ENCODE data around the gene LCA5L.
A peak's percentile ranks its signal among the peaks of the same experiment; 100 is the strongest.
"Not testable (repeated sequence)": the region's sequence is repeated elsewhere in the genome, so short reads cannot be mapped to it uniquely, and the experiment has no call there.

Gene LCA5L

DNA sequence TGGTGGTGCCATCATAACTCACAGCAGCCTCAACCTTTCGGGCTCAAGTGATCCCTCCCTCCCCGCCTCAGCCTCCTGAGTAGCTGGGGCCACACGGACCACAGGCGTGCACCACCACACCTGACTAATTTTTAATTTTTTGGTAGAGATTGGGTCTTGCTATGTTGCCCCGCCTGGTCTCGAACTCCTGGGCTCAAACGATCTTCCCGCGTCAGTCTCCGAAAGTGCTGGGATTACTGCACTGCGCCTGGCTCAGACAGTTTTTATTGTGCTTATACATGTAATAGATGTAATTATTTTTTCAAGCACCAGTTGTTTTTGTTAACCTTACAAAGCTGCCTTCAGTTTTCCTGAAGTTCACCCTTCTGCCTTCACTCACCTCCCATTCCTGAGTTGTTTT is 58.7 kb downstream of the LCA5L start:
- no peak for DNase-seq

DNA sequence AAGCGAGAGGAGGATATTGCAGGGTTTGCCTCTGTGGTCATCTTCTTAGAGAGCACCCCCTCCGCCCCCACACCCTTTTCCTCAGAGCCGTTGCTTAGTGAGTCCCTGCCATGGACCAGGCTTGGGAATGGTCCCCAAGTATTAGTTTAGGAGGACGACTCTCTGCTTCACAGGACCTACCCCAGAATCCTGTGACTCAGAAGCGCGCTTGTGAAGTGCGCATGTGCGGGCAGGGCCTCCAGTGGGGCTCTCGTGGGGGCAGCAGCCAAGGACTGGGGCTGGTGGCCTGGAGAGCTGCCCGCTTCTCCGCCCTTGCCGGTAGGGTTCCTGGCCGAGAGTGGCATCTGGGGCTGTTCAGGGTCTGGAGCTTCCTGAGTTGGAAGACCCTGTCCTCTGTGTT is 59.4 kb downstream of the LCA5L start:
- no peak for DNase-seq

DNA sequence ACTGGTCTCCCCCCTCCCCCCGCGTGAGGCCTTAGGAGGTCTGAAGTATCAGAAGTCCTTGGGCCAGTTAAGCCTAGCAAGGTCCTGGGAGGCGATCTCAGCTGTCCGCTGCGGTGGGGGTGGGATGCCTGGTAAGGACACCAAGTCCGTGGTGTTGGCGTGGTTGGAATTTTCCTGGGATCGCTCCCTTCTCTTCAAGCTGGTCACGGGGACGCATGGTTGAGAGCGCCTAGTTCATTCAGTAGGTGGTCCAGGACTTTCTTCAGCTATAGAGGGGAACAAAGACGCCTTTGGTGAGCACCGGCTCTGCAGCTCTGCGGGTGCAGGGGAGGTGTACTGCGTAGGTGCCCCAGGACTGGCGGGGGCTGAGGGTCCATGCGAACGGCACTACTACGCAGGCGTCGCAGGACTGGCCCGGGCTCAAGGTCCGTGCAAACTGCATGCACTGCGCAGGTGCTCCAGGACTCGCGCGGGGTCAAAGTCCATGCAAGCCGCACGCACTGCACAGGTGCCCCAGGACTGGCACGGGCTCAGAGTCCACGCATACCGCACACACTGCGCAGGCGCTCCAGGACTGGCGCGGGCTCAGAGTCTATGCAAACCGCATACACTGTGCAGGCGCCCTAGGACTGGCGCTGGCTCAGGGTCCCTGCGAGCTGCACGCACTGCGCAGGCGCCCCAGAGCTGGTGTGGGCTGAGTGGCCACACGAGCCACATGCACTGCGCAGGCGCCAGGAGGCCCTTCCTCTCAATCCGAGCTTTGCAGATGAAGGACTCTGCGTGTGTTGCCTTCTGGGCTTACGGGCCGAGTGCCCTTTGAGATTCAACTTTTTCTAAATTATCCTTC is 60.1 kb downstream of the LCA5L start:
- peak; percentile 17 for DNase-seq

DNA sequence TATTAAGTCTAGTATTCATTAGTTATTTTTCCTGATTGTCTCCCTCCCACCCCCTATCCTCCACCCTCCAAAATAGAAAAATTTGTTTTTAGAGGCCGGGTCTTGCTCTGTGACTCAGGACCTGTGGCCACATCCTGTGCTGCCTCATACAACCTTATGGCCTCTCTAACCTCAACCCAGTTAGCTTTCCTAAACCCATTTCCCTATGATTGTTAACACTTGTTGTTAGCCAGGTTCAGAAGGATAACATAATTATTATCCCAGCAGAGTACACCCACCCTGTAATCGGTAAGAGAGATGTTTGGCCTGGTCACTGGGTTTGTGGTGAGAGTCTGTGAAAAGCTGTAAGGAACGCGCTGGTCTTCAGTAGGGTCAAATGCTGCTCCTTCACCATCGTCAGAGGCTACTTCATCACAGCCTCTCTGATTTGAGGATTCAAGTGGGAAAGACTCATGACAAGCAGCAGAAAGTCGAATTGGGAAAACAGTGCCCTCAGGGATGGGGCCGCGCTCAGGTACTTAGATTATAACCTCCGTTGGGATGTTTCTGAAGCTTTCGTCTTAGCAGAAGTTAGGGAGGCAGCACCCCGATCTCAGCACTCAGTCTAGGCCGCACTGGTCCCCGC is 60.8 kb downstream of the LCA5L start:
- DNase-seq: no peak

DNA sequence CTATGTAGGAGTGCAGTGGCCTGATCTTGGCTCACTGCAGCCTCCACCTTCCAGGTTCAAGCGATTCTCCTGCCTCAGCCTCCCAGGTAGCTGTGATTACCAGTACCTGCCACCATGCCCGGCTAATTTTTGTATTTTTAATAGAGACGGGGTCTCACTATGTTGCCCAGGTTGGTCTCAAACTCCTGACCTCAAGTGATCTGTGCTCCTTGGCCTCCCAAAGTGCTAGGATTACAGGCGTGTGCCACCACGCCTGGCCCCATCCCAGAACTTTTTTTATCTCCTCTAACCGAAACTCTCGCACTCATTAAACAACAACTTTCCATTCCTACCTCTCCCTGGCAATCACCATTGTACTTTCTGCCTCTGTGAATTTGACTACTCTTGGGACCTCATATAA is 63.5 kb downstream of the LCA5L start:
- not testable (repeated sequence) for DNase-seq

DNA sequence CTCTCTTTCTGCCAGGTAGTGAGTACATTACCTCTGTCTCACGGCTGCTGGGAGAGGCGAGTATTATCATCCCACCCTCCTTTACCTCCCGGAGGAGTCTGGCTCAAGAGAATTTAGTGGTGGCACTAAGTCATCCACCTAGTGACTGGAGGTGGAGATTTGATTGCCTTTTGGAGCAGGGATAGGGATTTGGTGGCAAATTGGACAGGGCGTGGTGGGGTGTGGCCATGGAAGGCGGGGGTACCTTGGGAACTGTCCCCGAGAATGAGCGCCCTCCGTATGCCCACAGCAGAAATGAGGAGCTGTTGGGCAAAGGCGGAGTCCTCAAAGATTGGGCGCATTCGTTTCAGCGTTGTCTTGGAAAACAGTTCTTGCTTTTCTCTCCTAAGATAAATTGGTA is 64.6 kb downstream of the LCA5L start:
- no peak for DNase-seq

DNA sequence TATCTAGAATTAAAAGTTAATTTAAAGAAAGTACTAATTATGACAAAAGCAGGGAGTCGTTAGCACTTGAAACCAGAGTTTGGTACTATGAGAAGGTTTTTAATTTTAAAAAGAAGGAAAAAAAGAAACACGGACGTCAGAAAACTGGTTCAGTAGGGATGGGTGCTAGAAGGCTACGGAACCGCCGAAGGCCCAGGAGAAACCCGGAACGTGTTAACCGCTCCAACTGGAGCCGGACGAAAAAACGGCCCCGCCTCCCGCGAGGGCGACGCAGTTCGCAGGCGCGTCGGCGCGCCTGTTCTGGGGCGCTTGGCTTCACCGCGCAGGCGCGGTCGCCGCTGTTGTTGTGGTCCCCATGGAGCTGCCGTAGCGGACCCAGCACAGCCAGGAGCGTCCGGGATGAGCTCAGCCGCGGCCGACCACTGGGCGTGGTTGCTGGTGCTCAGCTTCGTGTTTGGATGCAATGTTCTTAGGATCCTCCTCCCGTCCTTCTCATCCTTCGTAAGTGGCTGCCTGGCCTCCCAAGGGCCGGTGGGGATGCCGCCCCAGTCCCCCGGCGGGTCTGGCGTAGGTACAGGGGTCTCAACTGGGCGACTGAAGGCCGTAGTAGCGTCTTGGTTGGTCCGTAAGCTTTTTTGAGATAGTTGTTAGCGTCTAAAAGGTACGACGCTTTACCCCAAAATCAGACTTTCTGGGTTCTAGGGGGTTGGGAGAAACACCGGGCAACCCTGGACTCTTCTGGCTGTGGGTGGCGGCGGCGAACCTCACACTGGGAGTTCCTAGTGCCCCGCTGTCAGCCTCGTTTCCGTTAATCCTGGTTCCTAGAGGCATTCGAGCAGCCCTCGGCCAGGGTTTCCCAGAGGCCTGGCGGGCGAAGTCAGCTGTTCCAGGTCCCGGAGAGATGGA is 65.3 kb downstream of the LCA5L start:
- peak; percentile 87 for DNase-seq

DNA sequence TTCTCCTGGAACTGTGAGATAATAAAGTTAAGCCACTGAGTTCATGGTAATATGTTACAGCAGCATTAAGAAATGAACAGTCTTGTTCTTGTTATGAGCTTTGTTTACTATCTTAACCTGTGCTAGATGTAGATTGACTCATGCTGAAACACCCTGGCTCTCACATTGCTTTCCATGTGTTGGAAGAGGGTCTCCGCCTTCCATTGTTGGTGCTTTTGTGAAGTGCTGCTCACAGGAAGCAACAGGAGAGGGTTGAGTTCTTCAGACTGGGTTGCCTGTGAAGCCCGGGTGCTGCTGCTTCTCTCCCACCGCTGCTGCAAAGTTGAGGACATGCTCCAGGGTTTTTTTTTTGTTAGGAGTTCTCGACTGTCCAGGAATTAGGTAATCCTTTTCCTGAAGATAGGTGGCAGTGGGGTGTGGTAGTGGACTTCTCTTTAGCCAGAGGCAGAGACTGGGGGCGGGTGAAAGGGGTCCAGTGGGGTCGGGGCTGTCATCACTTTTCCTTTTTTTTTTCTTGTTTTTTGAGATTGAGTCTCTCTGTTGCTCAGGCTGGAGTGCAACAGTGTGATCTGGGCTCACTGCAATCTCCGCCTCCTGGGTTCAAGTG is 68.0 kb downstream of the LCA5L start:
- DNase-seq: no peak

DNA sequence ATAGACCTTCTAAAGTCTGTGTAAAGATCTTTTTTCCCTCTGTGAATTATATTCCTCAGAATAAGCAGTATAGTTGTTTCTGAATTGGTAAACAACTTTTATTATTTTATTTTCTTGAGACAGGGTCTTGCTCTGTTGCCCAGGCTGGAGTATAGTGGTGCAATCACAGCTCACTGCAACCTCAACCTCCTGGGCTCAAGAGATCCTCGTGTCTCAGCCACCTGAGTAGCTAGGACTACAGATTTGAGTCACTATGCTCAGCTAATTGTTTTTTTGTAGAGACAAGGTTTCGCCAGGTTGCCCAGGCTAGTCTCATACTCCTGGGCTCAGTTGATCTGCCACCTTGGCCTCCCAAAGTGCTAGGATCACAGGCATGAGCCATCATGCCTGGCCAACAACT is 70.1 kb downstream of the LCA5L start:
- no peak for DNase-seq

DNA sequence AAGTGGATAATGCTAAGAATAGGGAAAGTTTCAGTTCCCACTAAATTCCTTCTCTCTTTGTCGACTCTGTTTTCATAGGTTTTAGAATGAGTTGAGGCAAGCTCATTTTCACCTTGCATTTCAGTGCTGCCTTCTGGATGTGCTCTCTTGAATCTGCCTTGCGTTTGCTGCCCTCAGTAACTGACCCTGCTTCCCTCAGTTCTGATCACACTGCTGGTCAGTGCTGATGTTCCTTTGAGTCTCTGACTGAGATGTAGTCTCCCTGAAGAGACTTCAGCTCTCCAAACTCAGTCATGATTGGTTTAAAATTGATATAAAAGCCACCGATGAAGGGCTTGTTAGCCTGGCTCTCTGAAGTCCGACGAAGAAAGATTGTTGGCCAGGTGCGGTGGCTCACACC is 71.5 kb downstream of the LCA5L start:
- no peak for DNase-seq

DNA sequence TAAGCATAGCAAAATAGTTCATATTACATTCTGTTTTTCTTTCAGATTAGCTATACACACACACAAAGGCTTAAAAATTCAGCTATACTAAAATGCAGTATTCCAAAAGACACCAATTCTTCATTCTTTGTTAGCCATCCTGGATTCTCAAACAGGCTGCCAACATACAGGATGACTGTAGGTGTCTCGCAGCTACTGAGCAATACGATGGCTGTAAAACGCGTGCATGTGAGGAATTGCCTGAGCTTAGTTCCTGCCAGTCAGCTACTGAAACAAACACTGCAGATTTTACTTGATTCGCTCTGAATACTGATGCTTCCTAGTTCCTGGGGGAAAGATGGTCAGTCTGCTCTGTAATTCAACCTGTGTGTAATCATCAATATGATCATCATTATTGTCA is 71.9 kb downstream of the LCA5L start:
- DNase-seq: no peak

DNA sequence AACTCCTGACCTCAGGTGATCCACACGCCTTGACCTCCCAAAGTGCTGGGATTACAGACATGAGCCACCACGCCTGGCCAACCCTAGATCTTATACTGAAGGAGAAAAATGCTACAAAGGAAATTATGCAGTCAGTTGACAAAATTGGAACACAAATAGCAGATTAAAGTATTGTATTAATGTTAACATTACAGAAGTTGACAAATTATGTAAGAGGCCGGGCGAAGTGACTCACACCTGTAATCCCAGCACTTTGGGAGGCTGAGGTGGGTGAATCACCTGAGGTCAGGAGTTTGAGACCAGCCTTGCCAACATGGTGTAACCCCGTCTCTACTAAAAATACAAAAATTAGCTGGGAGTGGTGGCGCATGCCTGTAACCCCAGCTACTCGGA is 75.7 kb downstream of the LCA5L start:
- DNase-seq: not testable (repeated sequence)

DNA sequence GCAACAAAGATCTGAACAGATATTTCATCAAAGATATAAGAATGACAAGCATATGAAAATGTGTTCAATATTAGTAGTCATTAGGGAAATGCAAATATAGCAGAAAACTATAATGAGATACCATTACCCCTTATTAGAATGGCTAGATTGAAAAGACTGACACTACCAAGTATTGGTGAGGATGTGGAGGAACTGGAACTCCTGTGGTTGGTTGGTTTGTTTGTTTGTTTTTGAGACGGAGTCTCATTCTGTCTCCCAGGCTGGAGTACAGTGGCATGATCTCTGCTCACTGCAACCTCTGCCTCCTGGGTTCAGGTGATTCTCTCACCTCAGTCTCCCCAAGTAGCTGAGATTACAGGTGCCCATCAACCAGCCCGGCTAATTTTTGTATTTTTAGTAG is 77.8 kb downstream of the LCA5L start:
- DNase-seq: no peak

DNA sequence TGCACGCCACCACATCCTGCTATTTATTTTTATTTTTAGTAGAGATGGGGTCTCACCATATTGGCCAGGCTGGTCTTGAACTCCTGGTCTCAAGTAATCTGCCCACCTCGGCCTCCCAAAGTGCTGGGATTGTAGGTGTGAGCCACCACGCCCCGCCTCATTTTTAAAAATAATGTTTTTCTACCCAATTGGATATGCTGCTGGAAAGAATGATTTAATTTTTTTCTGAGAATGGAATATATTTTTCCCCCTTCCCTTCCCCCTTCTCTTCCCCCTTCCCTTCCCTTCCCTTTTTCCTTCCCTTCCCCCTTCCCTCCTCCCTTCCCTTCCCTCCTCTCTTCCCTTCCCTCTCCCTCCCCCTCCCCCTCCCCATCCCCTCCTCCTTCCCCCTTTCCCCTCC is 79.0 kb downstream of the LCA5L start:
- no peak for DNase-seq

DNA sequence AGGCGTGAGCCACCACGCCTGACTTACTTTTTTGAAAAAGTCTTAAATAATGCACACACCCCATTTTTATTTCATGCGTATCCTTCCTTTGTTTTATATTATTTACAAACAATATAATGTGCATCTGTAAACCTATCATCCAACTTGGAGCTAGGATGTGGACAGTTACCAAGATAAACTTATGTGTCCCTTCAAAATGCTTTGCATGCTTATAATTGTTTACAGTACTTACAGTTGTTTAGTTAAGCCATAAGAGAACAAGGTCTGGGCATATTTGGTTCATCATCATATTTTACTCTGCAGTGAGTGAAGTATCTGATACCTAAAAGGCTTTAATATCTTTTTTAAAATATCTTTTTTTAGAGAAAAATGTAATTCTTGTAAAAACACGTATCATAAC is 80.6 kb downstream of the LCA5L start:
- DNase-seq: no peak

DNA sequence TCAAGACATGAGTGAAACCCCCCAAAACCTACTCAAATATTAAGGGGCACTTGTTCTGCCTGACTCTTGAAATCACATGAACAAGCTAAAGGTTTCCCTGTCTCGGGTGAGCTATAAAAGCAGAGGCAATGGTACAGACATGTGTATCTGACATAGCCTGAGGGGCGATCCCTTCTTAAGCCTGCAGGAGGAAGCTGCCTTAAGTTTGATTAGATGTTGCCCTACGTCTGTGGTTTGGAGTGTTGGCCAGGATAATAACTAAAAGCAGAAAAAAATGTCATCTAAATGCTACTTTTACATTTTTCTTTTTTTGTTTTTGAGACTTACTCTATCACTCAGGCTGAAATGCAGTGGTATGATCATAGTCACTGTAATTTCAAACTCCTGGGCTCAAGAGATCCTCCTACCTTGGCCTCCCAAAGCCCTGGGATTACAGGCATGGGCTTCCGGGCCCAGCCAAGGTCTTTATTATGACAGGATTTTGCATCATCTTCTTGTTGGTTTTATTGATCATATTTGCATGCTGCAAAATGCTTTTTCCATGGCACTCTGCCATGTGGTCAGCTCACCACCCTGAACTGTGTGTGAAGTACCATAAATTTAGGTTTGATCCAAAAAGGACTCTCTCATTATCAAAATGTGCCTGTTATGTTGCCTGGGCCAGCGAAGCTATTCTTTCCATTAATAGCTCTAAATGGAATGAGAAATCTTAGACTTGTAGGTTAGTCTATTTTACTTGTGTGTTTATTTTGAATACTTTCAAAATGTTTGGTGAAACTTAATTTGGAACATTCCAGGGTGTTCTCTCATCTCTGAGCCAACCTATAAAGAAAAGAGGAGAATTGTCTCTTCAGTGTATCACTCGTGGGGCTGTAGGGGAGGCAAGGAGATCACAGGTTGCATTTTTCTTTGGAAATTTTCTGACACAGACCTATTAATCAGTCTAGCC is 81.7 kb downstream of the LCA5L start:
- DNase-seq: no peak

DNA sequence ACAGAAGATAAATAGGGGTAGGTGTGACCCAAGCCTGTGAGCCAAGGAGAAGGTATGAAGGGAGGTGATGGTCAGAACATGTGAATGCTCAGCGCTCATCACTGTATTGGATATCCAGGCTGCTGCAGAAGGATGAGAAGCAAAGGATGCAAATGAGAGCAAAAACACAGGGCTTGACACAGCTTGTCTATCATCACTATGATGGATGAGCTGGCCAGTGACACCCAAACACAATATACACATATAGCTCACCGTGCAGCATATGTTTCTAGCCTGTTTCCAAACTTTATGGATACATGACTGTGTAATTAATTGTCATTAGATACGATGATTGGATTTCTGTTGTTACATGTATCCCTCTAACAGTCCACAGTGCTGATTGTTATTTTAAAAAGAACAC is 82.8 kb downstream of the LCA5L start:
- DNase-seq: no peak

DNA sequence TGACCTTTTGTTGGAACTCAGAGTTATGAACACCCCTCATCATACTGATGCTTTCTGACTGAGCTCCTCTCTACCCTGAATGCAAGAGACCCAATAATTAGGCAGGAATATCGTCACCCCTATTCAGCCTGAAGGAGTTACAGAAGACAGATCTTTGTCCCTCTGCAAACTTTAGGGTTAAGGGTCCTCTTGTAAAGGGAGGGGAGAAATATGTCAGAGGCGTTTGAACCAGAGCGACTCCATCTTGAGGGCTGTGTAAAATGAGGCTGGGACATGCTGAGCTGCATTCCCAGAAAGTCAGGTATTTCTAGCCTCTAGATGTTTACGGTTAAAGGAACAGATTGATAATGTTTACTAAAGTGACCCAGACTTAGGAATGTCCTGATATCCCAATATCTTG is 86.2 kb downstream of the LCA5L start:
- no peak for DNase-seq
